GM12891 (cell line): ENCODE measurements around the gene TGFBR3.

Experiments used
- POLR2A ChIP-seq: IDR thresholded peaks from 2 replicates; pipeline ENCODE4 v1.6.1; 2011; ENCODE audit warnings: low read depth, low read length, control low read depth
- POLR2AphosphoS5 ChIP-seq: IDR thresholded peaks from 2 replicates; pipeline ENCODE4 v1.6.1; 2011; ENCODE audit warnings: low read depth, low read length, control low read depth

GRCh38 chr1:91768786-91769725, 116.9 kb downstream of the TGFBR3 start:
- TF ChIP-seq POLR2AphosphoS5 (no peak), POLR2A (no peak)
